LHCN-M2 (cell line): ENCODE results near the gene C2CD2L. TPM values are rescaled to one million over a fixed set of nuclear protein-coding genes. Genes with fewer than 3 reads are reported as not detected.
"Not testable (repeated sequence)": the region's sequence is repeated elsewhere in the genome, so short reads cannot be mapped to it uniquely, and the experiment has no call there.

Source experiments
- DNase-seq: peaks from one replicate; pipeline ENCODE4 v3.0.0-alpha.2; 2012; ENCODE audit warnings: low read depth
- total RNA-seq: library from RNA; depleted of rRNA; stranded (reverse); fragments of >200 nt; gene quantifications from 2 replicates; pipeline ENCODE4 v1.2.3, GENCODE V29; 2014; rRNA removed

The C2CD2L gene
- total RNA-seq, 1 experiment from 2014 or later = 7.6 TPM

DNA sequence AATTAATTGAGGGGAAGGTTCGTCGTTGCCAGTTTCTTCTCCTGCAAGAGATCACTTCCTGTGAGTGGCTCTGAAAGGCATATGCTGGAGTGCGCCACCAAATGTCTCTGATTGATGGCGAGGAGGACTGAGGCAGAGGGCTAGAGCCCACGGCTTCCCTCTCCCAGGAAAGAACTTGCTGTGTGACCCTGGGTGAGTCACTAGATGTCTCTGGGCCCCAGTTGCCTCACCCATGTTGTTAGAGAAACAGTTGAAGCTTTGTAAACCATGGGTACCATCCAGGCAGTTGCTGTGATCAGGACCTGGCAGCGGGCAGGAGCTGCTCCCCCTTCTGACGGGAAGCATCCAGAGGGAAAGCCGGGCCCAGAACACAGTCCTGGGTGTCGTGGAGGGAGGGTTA is 44.9 kb downstream of the C2CD2L start:
- no peak for DNase-seq

DNA sequence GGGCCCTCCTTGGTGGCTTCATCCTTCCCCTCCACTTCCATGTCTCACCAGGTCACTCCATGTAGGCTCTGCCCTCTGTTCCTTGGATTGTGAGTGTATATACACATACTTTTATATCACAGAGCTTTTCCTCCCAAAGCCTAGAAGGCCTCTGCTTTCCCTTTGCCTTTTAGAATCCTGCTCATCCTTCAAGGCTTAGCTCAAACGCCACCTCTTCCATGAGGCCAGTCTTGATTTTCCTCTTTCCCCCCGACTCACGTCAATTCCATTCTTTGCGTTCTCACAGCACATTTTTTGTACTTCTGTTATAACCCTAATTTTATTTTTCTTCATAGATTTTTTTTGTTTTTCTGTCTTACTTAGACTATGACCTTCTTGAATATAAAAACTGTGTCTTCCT is 45.5 kb downstream of the C2CD2L start:
- DNase-seq = no peak

DNA sequence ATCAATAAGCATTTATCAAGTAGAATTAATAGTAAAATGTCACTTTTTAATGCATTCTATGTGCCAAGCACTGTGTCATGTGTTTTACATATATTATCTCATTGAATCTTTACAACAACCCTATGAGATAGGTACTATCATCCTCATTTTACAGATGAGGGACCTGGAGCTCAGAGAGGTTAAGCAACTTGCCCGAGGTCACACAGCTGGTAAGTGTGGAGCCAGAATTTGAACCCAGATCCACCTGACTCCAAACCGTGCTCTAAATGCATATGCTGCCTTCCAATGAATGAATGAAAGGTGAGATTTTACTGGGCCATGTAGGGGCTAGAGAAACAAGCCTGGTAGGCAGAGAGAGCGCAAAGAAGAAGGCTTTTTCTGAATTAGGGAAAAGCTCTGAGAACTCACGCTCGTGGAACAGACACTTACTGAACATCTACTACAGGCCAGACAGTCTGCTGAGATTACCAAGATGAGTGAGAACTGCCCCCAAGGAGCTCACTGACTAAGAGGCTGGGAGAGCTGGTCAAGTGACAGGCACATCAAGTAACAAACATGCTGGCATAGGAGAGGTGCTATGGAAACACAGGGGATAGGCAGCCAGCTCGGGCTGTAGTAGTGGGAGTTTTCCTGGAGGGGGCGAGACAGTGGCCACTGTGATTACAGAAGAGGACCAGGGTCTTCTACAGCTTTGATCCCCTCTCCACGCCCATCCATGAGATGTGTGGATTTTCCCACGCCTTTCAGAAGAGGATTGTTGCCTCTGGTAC is 46.1 kb downstream of the C2CD2L start:
- DNase-seq = peak; percentile 23

DNA sequence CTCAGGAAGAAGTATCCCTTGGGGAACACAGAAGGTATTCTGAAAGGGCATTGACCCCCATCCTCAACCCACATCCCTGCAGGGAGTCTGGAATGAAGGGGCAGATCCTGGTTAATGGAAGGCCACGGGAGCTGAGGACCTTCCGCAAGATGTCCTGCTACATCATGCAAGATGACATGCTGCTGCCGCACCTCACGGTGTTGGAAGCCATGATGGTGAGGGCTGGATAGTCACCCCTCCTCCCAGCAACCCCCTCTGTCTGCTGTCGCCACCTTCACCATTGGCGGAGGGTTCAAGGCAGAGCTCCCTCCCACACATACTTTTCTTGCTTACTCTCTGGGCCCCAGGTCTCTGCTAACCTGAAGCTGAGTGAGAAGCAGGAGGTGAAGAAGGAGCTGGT is 47.0 kb downstream of the C2CD2L start:
- no peak for DNase-seq

DNA sequence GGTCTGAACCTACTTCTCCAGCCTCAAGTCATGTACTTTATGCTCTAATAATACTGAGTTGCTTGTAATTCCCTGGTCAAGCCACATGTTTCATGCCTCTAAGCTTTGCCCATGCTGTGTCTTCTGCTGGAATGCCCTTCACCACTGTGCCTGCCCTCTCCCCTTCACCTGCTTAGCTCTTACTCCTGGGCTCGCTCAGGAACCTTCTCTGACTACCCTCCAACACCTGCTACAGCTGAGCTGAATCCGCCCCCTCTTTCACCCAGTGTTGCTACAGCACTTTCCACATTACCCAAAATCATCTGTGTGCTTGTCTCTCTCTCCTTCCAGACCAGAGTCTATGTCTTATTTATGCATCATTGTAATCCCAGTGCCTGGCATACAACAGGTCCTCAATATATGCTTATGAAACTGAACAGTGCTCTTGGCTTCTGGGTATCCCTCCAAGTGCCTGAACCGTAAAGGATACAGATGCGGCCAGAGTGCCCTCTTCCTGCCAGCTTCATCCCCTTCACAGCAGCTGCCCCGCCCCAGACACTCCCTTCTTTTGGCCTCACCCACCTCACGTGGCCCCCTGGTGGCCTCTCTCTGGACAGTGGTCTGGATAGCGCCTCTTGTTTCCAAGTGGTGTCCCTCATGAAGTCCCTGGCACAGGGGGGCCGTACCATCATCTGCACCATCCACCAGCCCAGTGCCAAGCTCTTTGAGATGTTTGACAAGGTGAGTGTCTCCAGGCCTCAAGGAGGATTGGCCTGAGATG is 48.8 kb downstream of the C2CD2L start:
- DNase-seq = peak; percentile 30

DNA sequence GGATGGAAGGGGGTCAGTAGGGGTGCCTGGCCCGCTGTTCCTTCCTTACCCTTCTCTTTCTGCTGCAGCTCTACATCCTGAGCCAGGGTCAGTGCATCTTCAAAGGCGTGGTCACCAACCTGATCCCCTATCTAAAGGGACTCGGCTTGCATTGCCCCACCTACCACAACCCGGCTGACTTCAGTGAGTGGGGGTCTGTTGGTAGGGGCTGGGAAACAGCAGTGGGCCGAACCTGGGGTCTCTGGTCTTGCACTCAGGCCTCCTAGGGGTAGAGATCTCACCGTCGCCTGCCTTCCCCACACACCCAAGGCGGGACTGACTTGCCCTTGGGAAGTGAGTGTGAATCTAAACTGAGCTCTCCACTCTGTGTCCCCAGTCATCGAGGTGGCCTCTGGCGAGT is 49.4 kb downstream of the C2CD2L start:
- DNase-seq = no peak

DNA sequence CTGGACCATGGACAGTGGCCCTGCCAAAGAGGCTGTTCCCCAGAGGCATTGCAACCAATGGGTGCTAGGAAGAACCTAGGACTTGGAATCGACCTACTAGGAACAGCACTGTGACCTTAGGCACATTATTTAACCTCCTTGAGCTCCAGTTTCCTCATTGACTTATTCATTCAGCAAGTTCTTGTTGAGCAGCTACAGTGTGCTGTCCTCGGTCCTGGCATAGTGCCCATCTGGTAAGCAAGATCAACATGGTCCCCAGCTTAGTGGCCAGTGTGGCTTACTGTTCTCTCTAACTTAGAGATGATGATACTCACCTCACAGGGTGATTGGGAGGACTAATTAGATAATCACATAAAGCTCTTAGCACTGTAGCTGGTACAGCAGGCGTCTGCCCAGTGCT is 49.9 kb downstream of the C2CD2L start:
- no peak for DNase-seq

DNA sequence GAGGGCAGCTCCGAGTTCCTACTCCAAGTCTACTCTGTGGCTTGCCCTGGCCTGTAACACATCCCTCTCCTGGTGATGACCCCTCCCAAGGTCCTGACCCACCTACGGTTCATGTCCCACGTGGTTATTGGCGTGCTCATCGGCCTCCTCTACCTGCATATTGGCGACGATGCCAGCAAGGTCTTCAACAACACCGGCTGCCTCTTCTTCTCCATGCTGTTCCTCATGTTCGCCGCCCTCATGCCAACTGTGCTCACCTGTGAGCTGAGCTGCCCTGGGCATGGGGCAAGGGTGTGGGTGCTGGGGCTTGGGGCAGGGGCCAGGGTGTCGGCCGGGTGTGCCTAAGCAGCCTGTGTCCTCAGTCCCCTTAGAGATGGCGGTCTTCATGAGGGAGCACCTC is 51.3 kb downstream of the C2CD2L start:
- DNase-seq = no peak

DNA sequence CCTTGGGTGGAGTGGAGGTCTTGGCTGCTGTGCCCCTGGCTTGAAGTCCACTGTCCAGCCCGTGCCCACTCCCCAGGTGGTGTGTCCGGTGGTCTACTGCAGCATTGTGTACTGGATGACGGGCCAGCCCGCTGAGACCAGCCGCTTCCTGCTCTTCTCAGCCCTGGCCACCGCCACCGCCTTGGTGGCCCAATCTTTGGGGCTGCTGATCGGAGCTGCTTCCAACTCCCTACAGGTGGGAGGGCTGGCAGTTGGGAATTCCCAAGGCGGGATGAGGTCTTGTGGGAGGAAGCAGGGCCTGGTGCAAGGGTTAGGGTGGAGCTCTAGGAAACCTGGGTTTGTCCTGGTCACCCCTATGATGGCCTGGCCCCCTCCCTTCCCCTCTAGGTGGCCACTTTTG is 53.0 kb downstream of the C2CD2L start:
- no peak for DNase-seq

DNA sequence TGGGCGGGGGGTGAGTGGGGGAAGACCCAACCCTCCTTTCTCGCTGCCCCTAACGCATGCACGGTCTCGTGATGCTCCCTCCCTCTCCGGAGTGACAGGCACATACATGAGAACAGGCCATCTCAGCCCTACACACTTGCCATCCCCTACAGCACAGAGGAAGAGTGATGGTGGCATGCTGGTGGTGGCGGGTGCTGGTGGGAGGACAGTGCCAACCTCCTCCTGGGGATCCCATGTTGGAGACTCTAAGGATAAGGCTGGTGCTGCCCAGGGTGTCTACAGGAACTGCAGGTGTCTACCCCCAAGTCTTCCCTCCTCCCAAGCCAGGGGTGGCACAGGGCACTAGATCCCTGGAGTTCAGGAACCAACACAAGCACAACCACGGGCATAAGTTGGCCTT is 54.7 kb downstream of the C2CD2L start:
- DNase-seq = no peak

DNA sequence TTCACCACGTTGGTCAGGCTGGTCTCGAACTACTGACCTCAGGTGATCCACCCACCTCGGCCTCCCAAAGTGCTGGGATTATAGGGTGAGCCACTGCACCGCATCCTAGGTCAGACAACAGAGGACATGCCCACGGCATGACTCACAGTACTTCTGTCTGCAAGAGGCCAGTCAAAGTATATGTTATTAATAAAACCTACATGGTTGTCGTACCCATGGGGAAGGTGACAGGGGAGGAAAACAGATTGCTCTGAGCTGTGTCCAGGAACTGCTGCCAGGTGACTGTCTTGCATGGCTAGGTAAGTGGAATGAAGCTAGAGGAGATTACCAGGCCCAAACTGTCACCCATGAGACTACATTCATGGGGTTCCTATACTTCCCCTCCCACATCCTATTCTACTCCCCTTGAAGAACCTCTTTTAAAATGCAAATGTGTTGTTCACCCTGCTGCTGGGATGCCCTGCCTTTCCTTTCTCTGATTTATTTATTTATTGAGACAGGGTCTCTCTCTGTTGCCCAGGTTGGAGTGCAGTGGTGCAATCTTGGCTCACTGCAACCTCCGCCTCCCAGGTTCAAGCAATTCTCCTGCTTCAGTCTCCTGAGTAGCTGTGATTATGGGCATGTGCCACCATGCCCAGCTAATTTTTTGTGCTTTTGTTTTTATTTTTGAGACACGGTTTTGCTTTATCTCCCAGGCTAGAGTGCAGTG is 59.4 kb downstream of the C2CD2L start:
- peak; percentile 66 for DNase-seq

DNA sequence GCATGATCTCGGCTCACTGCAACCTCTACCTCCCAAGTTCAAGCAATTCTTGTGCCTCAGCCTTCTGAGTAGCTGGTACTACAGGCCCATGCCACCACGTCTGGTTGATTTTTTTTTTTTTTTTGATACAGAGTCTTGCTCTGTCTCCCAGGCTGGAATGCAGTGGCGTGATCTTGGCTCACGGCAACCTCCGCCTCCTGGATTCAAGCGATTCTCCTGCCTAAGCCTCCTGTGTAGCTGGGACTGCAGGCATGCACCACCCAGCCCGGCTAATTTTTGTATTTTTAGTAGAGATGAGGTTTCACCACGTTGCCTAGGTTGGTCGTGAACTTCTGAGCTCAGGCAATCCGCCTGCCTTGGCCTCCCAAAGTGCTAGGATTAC is 59.9 kb downstream of the C2CD2L start:
- not testable (repeated sequence) for DNase-seq

DNA sequence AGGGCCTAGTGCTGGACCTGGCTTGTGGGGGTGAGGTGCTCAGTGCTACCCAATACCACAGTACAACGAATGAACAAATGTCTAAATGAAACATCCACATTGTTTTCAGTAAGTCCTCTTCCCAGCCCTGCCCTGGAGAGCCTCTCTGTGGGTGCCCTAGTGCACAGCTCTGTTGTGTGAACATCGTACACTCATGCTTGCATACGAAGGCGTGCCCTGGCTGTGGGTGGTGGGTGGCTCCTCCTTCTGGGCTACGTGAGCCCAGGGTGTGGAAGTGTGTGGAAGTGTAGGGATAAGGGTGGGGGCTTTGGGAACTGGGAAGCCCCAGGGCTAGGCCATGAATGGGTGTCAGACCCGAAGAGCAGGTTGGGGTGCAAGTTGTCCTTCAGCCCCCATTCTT is 60.8 kb downstream of the C2CD2L start:
- no peak for DNase-seq

Other genes with a start within 250 kb of the C2CD2L start
- not detected in 2 replicates for gene CXCR5, start 223.5 kb upstream of the C2CD2L start, total RNA-seq
- 7.4 and 10.3 TPM in 2 replicates for gene BCL9L, start 181.4 kb upstream of the C2CD2L start, total RNA-seq
- gene UPK2, start 151.0 kb upstream of the C2CD2L start, total RNA-seq = not detected in 2 replicates
- not detected in 2 replicates for gene FOXR1, start 135.6 kb upstream of the C2CD2L start, total RNA-seq
- 15.3 and 20.1 TPM in 2 replicates for gene CENATAC, start 109.2 kb upstream of the C2CD2L start, total RNA-seq
- 627 and 1,078 TPM in 2 replicates for gene RPS25, start 89.0 kb upstream of the C2CD2L start, total RNA-seq
- gene TRAPPC4, start 88.6 kb upstream of the C2CD2L start, total RNA-seq = 72.8 and 82.6 TPM in 2 replicates
- 16.4 and 21.5 TPM in 2 replicates for gene SLC37A4, start 76.5 kb upstream of the C2CD2L start, total RNA-seq
- 96.4 and 124 TPM in 2 replicates for gene HYOU1, start 50.1 kb upstream of the C2CD2L start, total RNA-seq
- gene VPS11, start 39.5 kb upstream of the C2CD2L start, total RNA-seq = 22.3 and 25.1 TPM in 2 replicates
- gene HMBS, start 22.5 kb upstream of the C2CD2L start, total RNA-seq = 10.4 and 13.4 TPM in 2 replicates
- gene DPAGT1, start 5.5 kb upstream of the C2CD2L start, total RNA-seq = 38.9 and 51.5 TPM in 2 replicates
- 9.0 and 11.1 TPM in 2 replicates for gene HINFP, start 14.2 kb downstream of the C2CD2L start, total RNA-seq
- gene ABCG4, start 41.7 kb downstream of the C2CD2L start, total RNA-seq = 0.06 TPM in 2 replicates
- gene NLRX1, start 61.4 kb downstream of the C2CD2L start, total RNA-seq = 8.7 and 9.4 TPM in 2 replicates
- not detected in 2 replicates for gene NHERF4, start 78.1 kb downstream of the C2CD2L start, total RNA-seq
- gene CBL, start 99.0 kb downstream of the C2CD2L start, total RNA-seq = 18.1 and 18.3 TPM in 2 replicates
- 11.0 and 29.5 TPM in 2 replicates for gene MCAM, start 209.8 kb downstream of the C2CD2L start, total RNA-seq
- 7.3 and 9.3 TPM in 2 replicates for gene RNF26, start 227.2 kb downstream of the C2CD2L start, total RNA-seq
- gene C1QTNF5, start 233.5 kb downstream of the C2CD2L start, total RNA-seq = 9.1 and 9.9 TPM in 2 replicates
- not detected in 2 replicates for gene MFRP, start 239.4 kb downstream of the C2CD2L start, total RNA-seq